Parathyroid adenoma (tissue), 2 donors: ENCODE results near the gene GNAS-AS1.

Experiments
- H2AFZ ChIP-seq: fragments of 300-600 bp; sonication (generic); one replicate; pipeline ENCODE4 v1.7.0; 2017; ENCODE audit warnings: antibody characterized with exemption, mild to moderate bottlenecking
- H3K27ac ChIP-seq: fragments of 300-600 bp; sonication (generic); one replicate; pipeline ENCODE4 v1.7.0; 2017
- H3K27me3 ChIP-seq: fragments of 300-600 bp; sonication (generic); one replicate; pipeline ENCODE4 v1.7.0; 2017; ENCODE audit warnings: low read length; ENCODE audit not compliant: control insufficient read depth, insufficient read depth
- H3K36me3 ChIP-seq: fragments of 300-600 bp; sonication (generic); one replicate; pipeline ENCODE4 v1.7.0; 2017; ENCODE audit warnings: low read length; ENCODE audit not compliant: control insufficient read depth, insufficient read depth
- H3K4me1 ChIP-seq: fragments of 300-600 bp; sonication (generic); one replicate; pipeline ENCODE4 v1.7.0; 2017; ENCODE audit warnings: control low read depth
- H3K4me2 ChIP-seq: fragments of 300-600 bp; sonication (generic); one replicate; pipeline ENCODE4 v1.7.0; 2017; ENCODE audit warnings: low read length
- H3K4me3 ChIP-seq: fragments of 300-600 bp; sonication (generic); one replicate; pipeline ENCODE4 v1.7.0; 2017; ENCODE audit warnings: low read depth, low read length
- H3K79me2 ChIP-seq: fragments of 300-600 bp; sonication (generic); one replicate; pipeline ENCODE4 v1.7.0; 2017; ENCODE audit warnings: control low read depth
- H3K9ac ChIP-seq: fragments of 300-600 bp; sonication (generic); one replicate; pipeline ENCODE4 v1.7.0; 2017; ENCODE audit warnings: mild to moderate bottlenecking
- H3K9me3 ChIP-seq: fragments of 300-600 bp; sonication (generic); one replicate; pipeline ENCODE4 v1.7.0; 2017; ENCODE audit warnings: low read length; ENCODE audit not compliant: control insufficient read depth
- CTCF ChIP-seq: fragments of 300-600 bp; sonication (generic); IDR thresholded peaks from one replicate; pipeline ENCODE4 v1.7.0; 2017; ENCODE audit warnings: antibody characterized with exemption, mild to moderate bottlenecking
- donor health status: primary hyperparathyroidism.

Gene GNAS-AS1

GRCh38 chr20:58808271-58809046, 42.2 kb downstream of the GNAS-AS1 start:
- Histone ChIP-seq H3K9ac (no peak overlapping the region), H3K79me2 (no peaks in the 10 kb centered on the region), H3K9me3 (no peaks in the 10 kb centered on the region), H2AFZ (no peak overlapping the region), H3K4me3 (no peak overlapping the region), H3K4me2 (no peak overlapping the region), H3K27me3 (no peaks in the 10 kb centered on the region), H3K27ac (no peak overlapping the region), H3K4me1 (no peaks in the 10 kb centered on the region), H3K36me3 (no peaks in the 10 kb centered on the region)
- TF ChIP-seq CTCF: no peak

DNA sequence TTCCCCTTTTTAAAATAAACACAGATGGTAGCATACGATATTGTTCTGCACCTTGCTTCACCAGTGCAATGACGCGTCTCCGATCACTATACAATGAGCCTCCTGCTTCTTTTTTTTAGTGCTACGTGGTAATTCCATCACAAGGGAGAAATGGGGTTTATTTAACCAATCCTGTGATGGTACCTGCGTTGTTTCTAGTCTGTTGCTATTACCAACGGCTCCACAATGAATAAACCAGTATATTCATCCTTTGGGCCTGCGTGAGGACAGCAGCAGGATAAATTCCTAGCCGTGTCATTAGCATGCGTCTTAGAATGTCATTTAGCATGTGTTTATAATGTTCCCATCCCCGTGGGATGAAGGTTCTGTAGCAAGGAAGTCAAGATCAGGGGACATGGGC, 42.9 kb downstream of the GNAS-AS1 start:
- no peaks in the 10 kb centered on the region for H3K9me3 ChIP-seq
- H3K4me1 ChIP-seq: no peaks in the 10 kb centered on the region
- no peaks in the 10 kb centered on the region for H3K27me3 ChIP-seq
- no peaks in the 10 kb centered on the region for H3K79me2 ChIP-seq
- H3K4me2 ChIP-seq: no peak overlapping the region
- no peak overlapping the region for H3K4me3 ChIP-seq
- H2AFZ ChIP-seq: no peak overlapping the region
- H3K27ac ChIP-seq: no peak overlapping the region
- H3K9ac ChIP-seq: no peak overlapping the region
- no peaks in the 10 kb centered on the region for H3K36me3 ChIP-seq
- TF ChIP-seq CTCF: no peak

DNA sequence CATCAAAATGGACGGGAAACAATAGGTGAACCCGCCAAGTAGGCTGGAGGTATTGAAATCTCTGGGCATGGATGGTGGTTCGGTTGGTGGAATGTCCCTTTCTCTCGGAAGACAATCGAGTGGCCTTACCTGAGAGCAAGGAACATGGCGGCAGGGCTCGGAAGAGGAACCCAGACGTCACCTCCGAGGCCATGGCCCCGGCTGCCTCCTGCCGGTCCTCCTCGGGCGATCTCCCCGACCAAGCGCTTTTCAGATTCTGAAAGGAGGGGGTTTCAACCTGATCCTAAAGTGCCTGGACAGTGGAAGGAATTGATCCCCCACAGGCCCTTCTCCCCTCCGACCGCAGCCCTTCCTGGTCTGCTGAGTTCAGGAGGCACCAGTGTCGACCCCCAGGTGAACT, 47.2 kb downstream of the GNAS-AS1 start:
- H3K27me3 ChIP-seq: no peaks in the 10 kb centered on the region
- no peak overlapping the region for H3K27ac ChIP-seq
- H3K4me1 ChIP-seq: no peaks in the 10 kb centered on the region
- TF ChIP-seq CTCF: no peak
- H2AFZ ChIP-seq: no peak overlapping the region
- H3K4me3 ChIP-seq: no peak overlapping the region
- no peaks in the 10 kb centered on the region for H3K9me3 ChIP-seq
- no peaks in the 10 kb centered on the region for H3K79me2 ChIP-seq
- no peak overlapping the region for H3K9ac ChIP-seq
- no peak overlapping the region for H3K4me2 ChIP-seq
- H3K36me3 ChIP-seq: no peaks in the 10 kb centered on the region

GRCh38 chr20:58802061-58802460, 48.6 kb downstream of the GNAS-AS1 start:
- no peak overlapping the region for H3K9ac ChIP-seq
- H3K4me2 ChIP-seq: no peak overlapping the region
- H3K4me1 ChIP-seq: no peaks in the 10 kb centered on the region
- no peaks in the 10 kb centered on the region for H3K9me3 ChIP-seq
- no peak overlapping the region for H2AFZ ChIP-seq
- no peak for TF ChIP-seq CTCF
- no peaks in the 10 kb centered on the region for H3K36me3 ChIP-seq
- H3K27me3 ChIP-seq: no peaks in the 10 kb centered on the region
- H3K4me3 ChIP-seq: no peak overlapping the region
- no peak overlapping the region for H3K27ac ChIP-seq
- no peaks in the 10 kb centered on the region for H3K79me2 ChIP-seq
